A673 (cell line): ENCODE data around the gene KIAA0825. TPM values are rescaled to one million over a fixed set of nuclear protein-coding genes. Genes with fewer than 3 reads are reported as not detected.

Source experiments
- BruUV-seq: library from RNA; stranded (reverse); fragments of 400-500 nt; replicated peaks from 2 replicates; lab custom pipeline; 2021; lab: Mats Ljungman, UMichigan
- CTCF ChIA-PET: fragments of 300-600 bp; sonication (Branson Sonifier 250); formaldehyde crosslinking; loops from one replicate; lab custom pipeline; 2022; ENCODE audit warnings: antibody characterized with exemption; lab: Charles Lee
- POLR2A ChIA-PET: fragments of 300-600 bp; sonication (Branson Sonifier 250); formaldehyde crosslinking; loops from one replicate; lab custom pipeline; 2022; ENCODE audit warnings: antibody characterized with exemption; ENCODE audit not compliant: low non-redundant PET; lab: Charles Lee
- DNase-seq: peaks from one replicate; pipeline ENCODE4 v3.0.0-alpha.2; 2015; ENCODE audit warnings: low spot score
- H3K27ac ChIP-seq: fragments of 200-600 bp; sonication (generic); 2 replicates; pipeline ENCODE4 v1.5.1; 2016; ENCODE audit warnings: mixed run types, low read depth, mild to moderate bottlenecking, mixed read lengths, antibody characterized with exemption, low read length; ENCODE audit not compliant: poor library complexity, severe bottlenecking
- H3K27me3 ChIP-seq: fragments of 200-600 bp; sonication (generic); replicated peaks from 2 replicates; pipeline ENCODE4 v1.6.1; 2017; ENCODE audit warnings: mixed run types, low read depth, mild to moderate bottlenecking, mixed read lengths, antibody characterized with exemption, low read length; ENCODE audit not compliant: insufficient read depth, poor library complexity
- H3K36me3 ChIP-seq: fragments of 200-600 bp; sonication (generic); 2 replicates; pipeline ENCODE4 v1.6.1; 2016; ENCODE audit warnings: mixed run types, mild to moderate bottlenecking, mixed read lengths, antibody characterized with exemption, low read length; ENCODE audit not compliant: insufficient read depth, poor library complexity, severe bottlenecking
- H3K4me1 ChIP-seq: fragments of 200-600 bp; sonication (generic); 2 replicates; pipeline ENCODE4 v1.6.1; 2017; ENCODE audit warnings: mixed run types, mild to moderate bottlenecking, mixed read lengths, antibody characterized with exemption, low read length; ENCODE audit not compliant: insufficient read depth, poor library complexity, severe bottlenecking
- H3K4me3 ChIP-seq: fragments of 200-600 bp; sonication (generic); 2 replicates; pipeline ENCODE4 v1.5.1; 2016; ENCODE audit warnings: low read depth, mixed run types, mild to moderate bottlenecking, mixed read lengths, low read length; ENCODE audit not compliant: poor library complexity, severe bottlenecking
- H3K9me3 ChIP-seq: fragments of 200-600 bp; sonication (generic); 2 replicates; pipeline ENCODE4 v1.6.1; 2016; ENCODE audit warnings: mixed run types, low read depth, mild to moderate bottlenecking, mixed read lengths, antibody characterized with exemption, low read length; ENCODE audit not compliant: poor library complexity, severe bottlenecking
- EZH2 ChIP-seq: fragments of 200-600 bp; sonication (generic); IDR thresholded peaks from 2 replicates; pipeline ENCODE4 v1.6.1; 2017; ENCODE audit warnings: borderline replicate concordance, low read depth, mild to moderate bottlenecking, mixed read lengths, antibody characterized with exemption, low read length; ENCODE audit not compliant: poor library complexity, severe bottlenecking
- intact Hi-C: fragments of 100-400 bp; cut with micrococcal nuclease; formaldehyde crosslinking; loops from one replicate; pipeline ENCODE4 v1.10.0; 2022; ENCODE audit not compliant: unreplicated experiment
- total RNA-seq: library from RNA; stranded (reverse); gene quantifications from 2 replicates; pipeline ENCODE4 v1.2.3, GENCODE V29; 2021
- TF ChIP-seq, protein P1 (sequence below): fragments of 300-800, 200-600 bp; sonication (generic); conservative IDR thresholded peaks from 2 replicates; pipeline ENCODE4 v1.5.1; 2017; ENCODE audit warnings: low read depth, mild to moderate bottlenecking, antibody characterized with exemption, low read length, moderate library complexity, mixed read lengths

Gene KIAA0825
- total RNA-seq, 1 experiment from 2014 or later, result 1.2 TPM

DNA sequence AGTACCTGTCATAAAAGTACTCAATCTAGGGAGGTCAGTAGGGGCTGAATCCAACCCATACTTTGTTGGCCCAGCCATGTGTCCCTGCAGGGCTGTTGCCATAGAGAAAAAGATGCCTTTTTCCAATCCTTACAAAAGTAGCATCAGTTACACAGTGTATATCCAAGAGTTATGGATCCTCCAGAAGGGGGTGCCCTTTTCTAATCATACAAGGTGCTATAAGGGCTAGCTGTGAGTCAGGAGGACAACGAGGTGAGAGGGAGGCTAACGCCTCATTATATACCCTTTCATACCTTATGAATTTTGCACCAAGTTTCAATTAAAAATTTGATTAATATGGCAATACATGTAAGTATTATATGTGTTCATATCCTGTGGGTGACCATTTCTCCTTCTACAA lies 4.8 kb downstream of the KIAA0825 start:
- CTCF ChIA-PET, result no interaction called here
- no peaks in the 10 kb centered on the region for H3K36me3 ChIP-seq
- H3K9me3 ChIP-seq, result no peaks in the 10 kb centered on the region
- no peak overlapping the region for H3K27ac ChIP-seq
- no peak for TF ChIP-seq EZH2
- TF ChIP-seq, protein P1, sequence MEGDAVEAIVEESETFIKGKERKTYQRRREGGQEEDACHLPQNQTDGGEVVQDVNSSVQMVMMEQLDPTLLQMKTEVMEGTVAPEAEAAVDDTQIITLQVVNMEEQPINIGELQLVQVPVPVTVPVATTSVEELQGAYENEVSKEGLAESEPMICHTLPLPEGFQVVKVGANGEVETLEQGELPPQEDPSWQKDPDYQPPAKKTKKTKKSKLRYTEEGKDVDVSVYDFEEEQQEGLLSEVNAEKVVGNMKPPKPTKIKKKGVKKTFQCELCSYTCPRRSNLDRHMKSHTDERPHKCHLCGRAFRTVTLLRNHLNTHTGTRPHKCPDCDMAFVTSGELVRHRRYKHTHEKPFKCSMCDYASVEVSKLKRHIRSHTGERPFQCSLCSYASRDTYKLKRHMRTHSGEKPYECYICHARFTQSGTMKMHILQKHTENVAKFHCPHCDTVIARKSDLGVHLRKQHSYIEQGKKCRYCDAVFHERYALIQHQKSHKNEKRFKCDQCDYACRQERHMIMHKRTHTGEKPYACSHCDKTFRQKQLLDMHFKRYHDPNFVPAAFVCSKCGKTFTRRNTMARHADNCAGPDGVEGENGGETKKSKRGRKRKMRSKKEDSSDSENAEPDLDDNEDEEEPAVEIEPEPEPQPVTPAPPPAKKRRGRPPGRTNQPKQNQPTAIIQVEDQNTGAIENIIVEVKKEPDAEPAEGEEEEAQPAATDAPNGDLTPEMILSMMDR, result peak; percentile 51
- BruUV-seq, result no TSS peak
- no peaks in the 10 kb centered on the region for H3K27me3 ChIP-seq
- POLR2A ChIA-PET, result no interaction called here
- intact Hi-C loops, result no loop called here
- peak; percentile 41 for DNase-seq
- no peak overlapping the region for H3K4me3 ChIP-seq
- H3K4me1 ChIP-seq, result peaks cover 9% of the 10 kb centered on the region

DNA sequence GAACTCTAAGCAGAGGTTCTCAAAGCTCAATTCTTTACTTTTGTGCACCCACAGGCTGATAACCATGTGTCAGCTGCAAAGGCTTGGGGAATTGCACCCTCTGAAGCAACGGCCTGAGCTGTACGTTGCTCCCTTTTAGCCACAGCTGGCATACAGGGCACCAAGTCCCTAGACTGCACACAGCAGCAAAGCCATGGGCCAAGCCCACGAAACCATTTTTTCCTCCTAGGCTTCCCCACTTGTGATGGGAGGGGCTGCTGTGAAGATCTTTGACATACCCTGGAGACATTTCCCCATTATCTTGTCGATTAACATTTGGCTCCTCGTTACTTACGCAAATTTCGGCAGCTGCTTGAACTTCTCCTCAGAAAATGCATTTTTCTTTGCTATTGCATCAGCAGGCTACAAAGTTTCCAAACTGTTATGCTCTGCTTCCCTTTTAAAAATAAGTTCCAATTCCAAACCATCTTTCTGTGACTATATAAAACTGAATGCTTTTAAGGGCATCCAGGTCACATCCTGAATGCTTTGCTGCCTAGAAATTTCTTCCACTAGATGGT lies 23.0 kb downstream of the KIAA0825 start:
- H3K4me3 ChIP-seq, result no peak overlapping the region
- H3K27ac ChIP-seq, result no peak overlapping the region
- H3K9me3 ChIP-seq, result no peaks in the 10 kb centered on the region
- BruUV-seq, result no TSS peak
- no peaks in the 10 kb centered on the region for H3K4me1 ChIP-seq
- H3K27me3 ChIP-seq, result no peaks in the 10 kb centered on the region
- POLR2A ChIA-PET, result no interaction called here
- TF ChIP-seq EZH2, result no peak
- TF ChIP-seq, protein P1, result no peak
- no peak for DNase-seq
- H3K36me3 ChIP-seq, result no peaks in the 10 kb centered on the region
- CTCF ChIA-PET, result no interaction called here
- intact Hi-C loops, result no loop called here

DNA sequence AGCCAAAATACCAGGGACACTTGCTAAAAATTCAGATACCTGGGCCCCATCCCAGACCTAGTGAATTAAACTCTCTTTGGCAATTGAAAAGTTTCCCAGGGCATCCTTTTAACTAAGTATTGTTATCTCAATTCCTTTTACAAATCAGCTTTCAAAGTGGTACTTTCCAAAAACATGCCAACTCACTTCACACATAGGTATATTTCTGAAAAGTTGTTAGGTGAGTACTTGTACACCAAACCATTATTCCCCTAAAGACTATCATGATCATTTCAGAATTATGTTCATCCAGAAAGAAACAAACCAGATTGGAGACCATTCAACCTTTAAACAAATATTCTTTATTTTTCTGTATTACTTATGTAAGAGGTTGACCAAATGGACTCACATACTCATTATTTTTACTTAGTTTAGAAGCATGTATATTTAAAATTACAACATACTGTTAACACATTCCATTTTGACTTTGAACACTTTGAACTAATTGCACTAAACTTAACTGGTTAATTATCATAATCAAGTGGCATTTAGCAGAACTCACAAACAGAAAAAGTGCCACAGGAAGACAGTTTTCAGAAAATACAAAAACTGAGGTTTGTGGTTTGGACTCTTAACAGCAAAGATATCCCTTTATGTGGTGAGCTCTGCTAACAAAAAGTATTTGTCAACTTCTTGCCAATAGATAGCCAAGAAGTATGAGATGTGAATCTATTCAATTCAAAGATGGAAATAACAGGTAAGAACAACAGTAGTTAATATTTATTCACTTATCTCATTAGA lies 40.7 kb downstream of the KIAA0825 start:
- no peak for DNase-seq
- BruUV-seq, result no TSS peak

More for the DNA sequence above, 40.7 kb downstream of the KIAA0825 start:
- Histone ChIP-seq H3K9me3 (no peaks in the 10 kb centered on the region), H3K27me3 (no peaks in the 10 kb centered on the region), H3K4me3 (no peak overlapping the region), H3K36me3 (no peaks in the 10 kb centered on the region), H3K4me1 (no peaks in the 10 kb centered on the region), H3K27ac (no peak overlapping the region)
- intact Hi-C loops, result no loop called here
- CTCF ChIA-PET, result no interaction called here
- TF ChIP-seq, protein P1, result no peak
- no peak for TF ChIP-seq EZH2
- POLR2A ChIA-PET, result no interaction called here
